PC-3 (cell line): ENCODE results near the gene EIF1. TPM values are rescaled to one million over a fixed set of nuclear protein-coding genes. Genes with fewer than 3 reads are reported as not detected.

ENCODE experiments used
- ATAC-seq: fragments of 200-7000 bp; cut with Tn5 transposase; 2 replicates; pipeline ENCODE4 v1.9.1; 2020; ENCODE audit warnings: mild to moderate bottlenecking, moderate library complexity
- BruUV-seq: library from RNA; stranded (reverse); fragments of 400-500 nt; replicated peaks from 2 replicates; lab custom pipeline; 2021; lab: Mats Ljungman, UMichigan
- CTCF ChIA-PET: fragments of 300-600 bp; sonication (Branson Sonifier 250); formaldehyde crosslinking; loops from one replicate; lab custom pipeline; 2022; ENCODE audit warnings: antibody characterized with exemption; lab: Charles Lee
- POLR2A ChIA-PET: fragments of 300-600 bp; sonication (Branson Sonifier 250); formaldehyde crosslinking; loops from one replicate; lab custom pipeline; 2022; ENCODE audit warnings: antibody characterized with exemption; ENCODE audit not compliant: unreplicated experiment; lab: Charles Lee
- DNase-seq: peaks from one replicate; pipeline ENCODE4 v3.0.0-alpha.2; 2015
- H2AFZ ChIP-seq: fragments of 300-600 bp; sonication (generic); 2 replicates; pipeline ENCODE4 v1.6.0; 2016; ENCODE audit warnings: antibody characterized with exemption, low read length
- H3F3A ChIP-seq: fragments of 300-600 bp; sonication (generic); one replicate; pipeline ENCODE4 v1.6.0; 2017; ENCODE audit warnings: antibody characterized with exemption, low read length, control low read depth, mild to moderate bottlenecking; ENCODE audit not compliant: unreplicated experiment
- H3K27ac ChIP-seq: fragments of 300-600 bp; sonication (generic); 2 replicates; pipeline ENCODE4 v1.5.1; 2016; ENCODE audit warnings: mild to moderate bottlenecking, low read length
- H3K27me3 ChIP-seq: fragments of 300-600 bp; sonication (generic); 2 replicates; pipeline ENCODE4 v1.6.1; 2016; ENCODE audit warnings: low read length, mixed read lengths
- H3K36me3 ChIP-seq: fragments of 300-600 bp; sonication (generic); 2 replicates; pipeline ENCODE4 v1.6.1; 2016; ENCODE audit warnings: low read depth, mixed run types, low read length, mixed read lengths
- H3K4me1 ChIP-seq: fragments of 300-600 bp; sonication (generic); 2 replicates; pipeline ENCODE4 v1.5.1; 2016; ENCODE audit warnings: low read length; ENCODE audit not compliant: insufficient read depth
- H3K4me2 ChIP-seq: fragments of 300-600 bp; sonication (generic); 2 replicates; pipeline ENCODE4 v1.6.0; 2016; ENCODE audit warnings: low read length
- H3K4me3 ChIP-seq: fragments of 300-600 bp; sonication (generic); 2 replicates; pipeline ENCODE4 v1.5.1; 2016; ENCODE audit warnings: mild to moderate bottlenecking, low read length, mixed read lengths
- H3K79me2 ChIP-seq: fragments of 300-600 bp; sonication (generic); 2 replicates; pipeline ENCODE4 v1.6.1; 2017; ENCODE audit warnings: low read length, mixed read lengths
- H3K9ac ChIP-seq: fragments of 300-600 bp; sonication (generic); 2 replicates; pipeline ENCODE4 v1.6.0; 2016; ENCODE audit warnings: mild to moderate bottlenecking, low read length
- H3K9me2 ChIP-seq: fragments of 300-600 bp; sonication (generic); replicated peaks from 2 replicates; pipeline ENCODE4 v1.6.1; 2016; ENCODE audit warnings: mixed run types, low read length, mixed read lengths
- H3K9me3 ChIP-seq: fragments of 300-600 bp; sonication (generic); 2 replicates; pipeline ENCODE4 v1.6.1; 2016; ENCODE audit warnings: low read length, mixed read lengths
- H4K20me1 ChIP-seq: fragments of 300-600 bp; sonication (generic); 2 replicates; pipeline ENCODE4 v1.6.1; 2016; ENCODE audit warnings: low read length, mixed read lengths
- CTCF ChIP-seq: fragments of 300-600 bp; sonication (generic); conservative IDR thresholded peaks from 2 replicates; pipeline ENCODE4 v1.5.1; 2017; ENCODE audit warnings: antibody characterized with exemption, low read depth, mild to moderate bottlenecking, low read length
- EZH2 ChIP-seq: fragments of 300-600 bp; sonication (generic); IDR thresholded peaks from one replicate; pipeline ENCODE4 v1.6.1; 2017; ENCODE audit warnings: antibody characterized with exemption, mild to moderate bottlenecking, low read length; ENCODE audit not compliant: unreplicated experiment
- EZH2phosphoT487 ChIP-seq: fragments of 300-600 bp; sonication (generic); IDR thresholded peaks from 2 replicates; pipeline ENCODE4 v1.6.1; 2018; ENCODE audit warnings: mild to moderate bottlenecking, antibody characterized with exemption, low read length, borderline replicate concordance
- intact Hi-C: fragments of 100-400 bp; cut with micrococcal nuclease; formaldehyde crosslinking; loops from 2 replicates; pipeline ENCODE4 v1.9.0; 2023
- total RNA-seq: library from RNA; depleted of rRNA; stranded (reverse); fragments of >200 nt; gene quantifications from 2 replicates; pipeline ENCODE4 v1.2.3, GENCODE V29; 2014

Gene EIF1
- total RNA-seq, 1 experiment from 2014 or later: 88.7 TPM

GRCh38 chr17:41689497-41690299, 1.0 kb downstream of the EIF1 start:
- no peaks in the 10 kb centered on the region for H3K27me3 ChIP-seq
- H2AFZ ChIP-seq: no peak overlapping the region
- no peaks in the 10 kb centered on the region for H3K9me2 ChIP-seq
- H3K79me2 ChIP-seq: peaks cover 28% of the 10 kb centered on the region
- ChIA-PET CTCF (interaction anchor here (0.6 kb wide), 2 partner anchors 39 to 823 kb away, joined by 3 to 4 read pairs; partner anchors contain the start of gene KRT12), POLR2A (interaction anchor here (0.5 to 0.6 kb wide), 2 partner anchors 164 to 1084 kb away, joined by 3 to 6 read pairs; no protein-coding TSS in a partner anchor)
- H3K4me1 ChIP-seq: peaks cover 6% of the 10 kb centered on the region; the same call in 1 of the 2 replicates
- ATAC-seq (no peak), DNase-seq (peak; percentile 43)
- no peaks in the 10 kb centered on the region for H3K9me3 ChIP-seq
- H3K4me2 ChIP-seq: peak overlapping the region; percentile 96
- peak overlapping the region; percentile 100 for H3K9ac ChIP-seq
- peaks cover 32% of the 10 kb centered on the region for H4K20me1 ChIP-seq
- no TSS peak for BruUV-seq
- peaks cover 33% of the 10 kb centered on the region for H3F3A ChIP-seq
- TF ChIP-seq EZH2 (no peak), EZH2phosphoT487 (no peak), CTCF (peak; percentile 64)
- peak overlapping the region; percentile 95 for H3K27ac ChIP-seq
- H3K4me3 ChIP-seq: peak overlapping the region; percentile 97
- intact Hi-C loops: no loop called here
- peaks cover 33% of the 10 kb centered on the region for H3K36me3 ChIP-seq

- Histone ChIP-seq H2AFZ (no peak overlapping the region), H3K9me3 (no peaks in the 10 kb centered on the region), H3K9me2 (no peaks in the 10 kb centered on the region), H3K27ac (0 out of 2 replicates have a peak overlapping the region, but pooled peaks have one; percentile 13), H3K9ac (peak overlapping the region; percentile 100; the same call in 1 of the 2 replicates), H3K27me3 (no peaks in the 10 kb centered on the region), H3K4me3 (peak overlapping the region; percentile 97), H3K79me2 (peaks cover 28% of the 10 kb centered on the region), H3K4me1 (peaks cover 6% of the 10 kb centered on the region; the same call in 1 of the 2 replicates), H4K20me1 (peaks cover 32% of the 10 kb centered on the region), H3K4me2 (peak overlapping the region; percentile 96), H3K36me3 (peaks cover 33% of the 10 kb centered on the region), H3F3A (peaks cover 33% of the 10 kb centered on the region)
- TF ChIP-seq EZH2phosphoT487: no peak
- no peak for DNase-seq
- CTCF ChIA-PET: no interaction called here
- no TSS peak for BruUV-seq
- ATAC-seq: no peak
- intact Hi-C loops: no loop called here
- POLR2A ChIA-PET: no interaction called here
Observed at GRCh38 chr17:41690497-41690896, 1.8 kb downstream of the EIF1 start.

GRCh38 chr17:41691031-41691777, 2.5 kb downstream of the EIF1 start:
- Histone ChIP-seq H2AFZ (no peak overlapping the region), H3K36me3 (peaks cover 33% of the 10 kb centered on the region), H3K4me3 (peak overlapping the region; percentile 97; the same call in 1 of the 2 replicates), H3K27me3 (no peaks in the 10 kb centered on the region), H3K27ac (no peak overlapping the region), H3K9ac (no peak overlapping the region), H3K9me3 (no peaks in the 10 kb centered on the region), H3K79me2 (peaks cover 28% of the 10 kb centered on the region), H3K4me2 (peak overlapping the region; percentile 96; the same call in 1 of the 2 replicates), H3K4me1 (peaks cover 6% of the 10 kb centered on the region; the same call in 1 of the 2 replicates), H3F3A (peaks cover 33% of the 10 kb centered on the region), H4K20me1 (peaks cover 32% of the 10 kb centered on the region), H3K9me2 (no peaks in the 10 kb centered on the region)
- ChIA-PET CTCF (interaction anchor here (0.7 kb wide), 1 partner anchor 227 kb away, joined by 3 read pairs; the partner anchor contains the start of gene ACLY), POLR2A (no interaction called here)
- BruUV-seq: no TSS peak
- TF ChIP-seq CTCF (no peak), EZH2 (no peak)
- ATAC-seq: no peak
- intact Hi-C loops: no loop called here
- DNase-seq: no peak
